NCI-H82 treated with DMSO at 0.1 percent for 48 hours (cell line): Measurements from ENCODE around the gene LIMS1.
"Not testable (repeated sequence)": the region's sequence is repeated elsewhere in the genome, so short reads cannot be mapped to it uniquely, and the experiment has no call there.

Experiments used
- DNase-seq: peaks from one replicate; lab custom pipeline; 2025; ENCODE audit not compliant: unreplicated experiment; lab: John Stamatoyannopoulos, UW

The LIMS1 gene

GRCh38 chr2:108533832-108534583 is at the start of gene LIMS1:
Gene LIMS1, plus strand, starts transcription at chr2:108534470. Its CDS starts 93 bp downstream, at chr2:108534563.
- DNase-seq = peak; percentile 77

- DNase-seq = no peak
These were observed 49.0 kb upstream of the LIMS1 start for GRCh38 chr2:108485253-108485652.

GRCh38 chr2:108490506-108491122 is 43.7 kb upstream of the LIMS1 start:
- DNase-seq = no peak

- no peak for DNase-seq
These were observed 42.4 kb upstream of the LIMS1 start for GRCh38 chr2:108491848-108492247.

- no peak for DNase-seq
These were observed 41.9 kb upstream of the LIMS1 start for GRCh38 chr2:108492364-108492763.

GRCh38 chr2:108496167-108496566 is 38.1 kb upstream of the LIMS1 start:
- not testable (repeated sequence) for DNase-seq

GRCh38 chr2:108507620-108508019 is 26.6 kb upstream of the LIMS1 start:
- not testable (repeated sequence) for DNase-seq

GRCh38 chr2:108512431-108512830 is 21.8 kb upstream of the LIMS1 start:
- DNase-seq = not testable (repeated sequence)

GRCh38 chr2:108514478-108514877 is 19.8 kb upstream of the LIMS1 start:
- not testable (repeated sequence) for DNase-seq

- not testable (repeated sequence) for DNase-seq
These were observed 9.6 kb upstream of the LIMS1 start for GRCh38 chr2:108524688-108525087.

GRCh38 chr2:108525258-108525657 is 9.0 kb upstream of the LIMS1 start:
- DNase-seq = not testable (repeated sequence)

- no peak for DNase-seq
These were observed 2.6 kb upstream of the LIMS1 start for GRCh38 chr2:108531674-108532055.

- peak; percentile 47 for DNase-seq
These were observed 500 bp downstream of the LIMS1 start for GRCh38 chr2:108534584-108535356.

- no peak for DNase-seq
These were observed 1.0 kb downstream of the LIMS1 start for GRCh38 chr2:108535357-108535631.

GRCh38 chr2:108536133-108536780 is 2.0 kb downstream of the LIMS1 start:
- no peak for DNase-seq

- DNase-seq = no peak
These were observed 2.6 kb downstream of the LIMS1 start for GRCh38 chr2:108536911-108537310.

- no peak for DNase-seq
These were observed 3.8 kb downstream of the LIMS1 start for GRCh38 chr2:108538000-108538625.

GRCh38 chr2:108541451-108541850 is 7.2 kb downstream of the LIMS1 start:
- DNase-seq = no peak

GRCh38 chr2:108542071-108542470 is 7.8 kb downstream of the LIMS1 start:
- DNase-seq = no peak

- no peak for DNase-seq
These were observed 13.3 kb downstream of the LIMS1 start for GRCh38 chr2:108547606-108548005.
